OCI-LY3 (cell line): ENCODE results near the gene PKP1.

Experiments used
- EZH2phosphoT487 ChIP-seq: fragments of 200-600 bp; shearing (Covaris generic); IDR thresholded peaks from 2 replicates; pipeline ENCODE4 v1.6.1; 2018; ENCODE audit warnings: antibody characterized with exemption, mixed run types, low read depth
- TF ChIP-seq, protein P1 (sequence below): fragments of 200-600, 300-600 bp; sonication (generic); IDR thresholded peaks from 2 replicates; pipeline ENCODE4 v1.5.1; 2014; ENCODE audit warnings: antibody characterized with exemption, low read length, low read depth

DNA sequence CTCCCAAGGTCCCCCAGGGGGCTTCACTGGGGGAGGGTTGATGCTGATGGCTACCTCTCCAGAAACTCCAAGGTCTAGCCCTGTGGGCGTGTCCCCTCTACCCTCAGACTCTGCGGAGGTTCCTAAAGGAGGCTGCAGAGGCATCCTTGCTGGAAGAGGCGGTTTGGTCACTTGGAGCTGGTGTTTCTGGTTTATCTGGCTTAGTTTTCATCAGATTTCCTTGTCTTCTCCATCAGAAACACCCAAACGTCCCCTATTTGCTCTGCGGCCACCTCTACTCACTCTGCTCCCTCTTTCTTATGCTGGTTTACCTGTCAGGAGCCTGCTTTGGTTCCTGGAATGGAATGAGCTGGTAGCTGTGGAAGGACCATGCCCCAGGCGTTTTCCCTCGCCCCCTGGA is 2.5 kb downstream of the PKP1 start:
- TF ChIP-seq, protein P1, sequence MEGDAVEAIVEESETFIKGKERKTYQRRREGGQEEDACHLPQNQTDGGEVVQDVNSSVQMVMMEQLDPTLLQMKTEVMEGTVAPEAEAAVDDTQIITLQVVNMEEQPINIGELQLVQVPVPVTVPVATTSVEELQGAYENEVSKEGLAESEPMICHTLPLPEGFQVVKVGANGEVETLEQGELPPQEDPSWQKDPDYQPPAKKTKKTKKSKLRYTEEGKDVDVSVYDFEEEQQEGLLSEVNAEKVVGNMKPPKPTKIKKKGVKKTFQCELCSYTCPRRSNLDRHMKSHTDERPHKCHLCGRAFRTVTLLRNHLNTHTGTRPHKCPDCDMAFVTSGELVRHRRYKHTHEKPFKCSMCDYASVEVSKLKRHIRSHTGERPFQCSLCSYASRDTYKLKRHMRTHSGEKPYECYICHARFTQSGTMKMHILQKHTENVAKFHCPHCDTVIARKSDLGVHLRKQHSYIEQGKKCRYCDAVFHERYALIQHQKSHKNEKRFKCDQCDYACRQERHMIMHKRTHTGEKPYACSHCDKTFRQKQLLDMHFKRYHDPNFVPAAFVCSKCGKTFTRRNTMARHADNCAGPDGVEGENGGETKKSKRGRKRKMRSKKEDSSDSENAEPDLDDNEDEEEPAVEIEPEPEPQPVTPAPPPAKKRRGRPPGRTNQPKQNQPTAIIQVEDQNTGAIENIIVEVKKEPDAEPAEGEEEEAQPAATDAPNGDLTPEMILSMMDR = no peak
- no peak for TF ChIP-seq EZH2phosphoT487
